H1 (cell line): ENCODE data around the gene C5orf52. TPM values are rescaled to one million over a fixed set of nuclear protein-coding genes. Genes with fewer than 3 reads are reported as not detected.

Experiments used
- EP300 ChIP-seq, 2 experiments: IDR thresholded peaks; 1 replicate in 1 of 2; 2 replicates in 1 of 2; pipeline ENCODE4 v1.6.1; 2011 to 2012; ENCODE audit warnings: low read depth in 2 of 2, low read length in 2 of 2, mild to moderate bottlenecking in 2 of 2, borderline replicate concordance in 1 of 2, inconsistent platforms in 1 of 2, moderate library complexity in 1 of 2
- HDAC6 ChIP-seq: IDR thresholded peaks from one replicate; pipeline ENCODE4 v1.7.1; 2012; ENCODE audit warnings: low read depth, mild to moderate bottlenecking, inconsistent platforms, low read length, moderate library complexity
- MAX ChIP-seq: IDR thresholded peaks from 2 replicates; pipeline ENCODE4 v1.6.1; 2012; ENCODE audit warnings: inconsistent platforms
- NANOG ChIP-seq: IDR thresholded peaks from 2 replicates; pipeline ENCODE4 v1.6.1; 2011; ENCODE audit warnings: low read length, low read depth, mild to moderate bottlenecking, inconsistent platforms; ENCODE audit not compliant: insufficient read depth, poor library complexity, severe bottlenecking
- NRF1 ChIP-seq: IDR thresholded peaks from 2 replicates; pipeline ENCODE4 v1.6.1; 2011; ENCODE audit warnings: mild to moderate bottlenecking, low read depth, low read length, improper control_type of control experiment
- RNF2 ChIP-seq: fragments of 200-900, 300-1000 bp; sonication (generic); IDR thresholded peaks from 2 replicates; pipeline ENCODE4 v1.7.1; 2016; ENCODE audit warnings: borderline replicate concordance, low read depth, mild to moderate bottlenecking, antibody characterized with exemption, low read length; ENCODE audit not compliant: poor library complexity, severe bottlenecking; ENCODE audit errors: missing control alignments
- SRF ChIP-seq: IDR thresholded peaks from 2 replicates; pipeline ENCODE4 v1.6.1; 2011; ENCODE audit warnings: mild to moderate bottlenecking, low read depth, low read length, moderate library complexity
- polyA plus RNA-seq, 7 experiments: library from polyadenylated mRNA; depleted of rRNA in 3 of 7; stranded (reverse) in 5 of 7; unstranded in 2 of 7; fragments of >200 nt in 5 of 7; fragments of 200-250 nt in 2 of 7; gene quantifications; 1 replicate in 5 of 7; 2 replicates in 1 of 7; 4 replicates in 1 of 7; pipeline versions ENCODE4 v1.2.1 to v1.2.3, GENCODE V29; 2011 to 2013; ENCODE audit warnings: missing spikeins in 2 of 7, mixed read lengths in 2 of 7
- total RNA-seq: library from RNA; stranded (reverse); fragmentation: NEBNext Ultra II Directional; extraction: Animal tissue kit (Norgen Biotek cat#: 25700); gene quantifications from 2 replicates; pipeline ENCODE4 v1.2.1, GENCODE V29; 2021

C5orf52 gene
- total and polyA plus RNA-seq, 2 of the 8 experiments (the other 6 are each of a cell fraction or from before 2014, with no cell fraction given): not detected

- TF ChIP-seq NANOG: no peak
- TF ChIP-seq SRF: no peak
- no peak for TF ChIP-seq NRF1
- TF ChIP-seq RNF2: no peak
- no peak for TF ChIP-seq MAX
- no peak for TF ChIP-seq HDAC6
- no peak for TF ChIP-seq EP300 (IDR thresholded peaks at IDR 0.05; ENCODE audit: borderline replicate concordance in 1 of 2, low read depth in 2 of 2, low read length in 2 of 2)
These were observed 39.1 kb downstream of the C5orf52 start (continued) for GRCh38 chr5:157710431-157710830.
